ENCODE measurements around the gene OCA2. TPM values are rescaled to one million over a fixed set of nuclear protein-coding genes. Genes with fewer than 3 reads are reported as not detected.

OCA2 gene
- total and polyA plus RNA-seq, 2 of the 4 experiments (the other 2 are of a cell fraction) = under 0.01 to 0.03 TPM

- no peaks in the 10 kb centered on the region for H3K36me3 ChIP-seq (ENCODE audit: control insufficient read depth, insufficient read depth, low read length)
- H4K91ac ChIP-seq (ENCODE audit: insufficient read depth, low read depth, low read length) = no peak overlapping the region
- H3K14ac ChIP-seq (replicated peaks; ENCODE audit: low read depth, low read length) = no peak overlapping the region
- TF ChIP-seq MAFK (IDR thresholded peaks at IDR 0.05; ENCODE audit: low read depth, low read length) (no peak), RCOR1 (IDR thresholded peaks at IDR 0.05; ENCODE audit: insufficient replicate concordance, low read length) (no peak), SMC3 (IDR thresholded peaks at IDR 0.05; ENCODE audit: low read depth, low read length) (no peak), POLR2A (IDR thresholded peaks at IDR 0.05; ENCODE audit: low read depth, low read length) (no peak), NFE2L2 (IDR thresholded peaks at IDR 0.05; ENCODE audit: low read depth, low read length) (no peak), CEBPB (IDR thresholded peaks at IDR 0.05; ENCODE audit: low read depth, low read length) (no peak)
- POLR2A ChIA-PET (ENCODE audit: unreplicated experiment) = no interaction called here
- CTCF ChIA-PET = no interaction called here
- 60% methylated on average over 1 of the region's 8 CpGs; no CpG with 5 or more reads in 1 of the 2 experiments for WGBS, 2 experiments (ENCODE audit: extremely low coverage in 2 of 2, insufficient read length in 1 of 2)
- no peak overlapping the region for H2AFZ ChIP-seq (replicated peaks; ENCODE audit: low read length, poor library complexity)
- no peaks in the 10 kb centered on the region for H3K9me1 ChIP-seq (ENCODE audit: insufficient read depth, low read length)
- no peaks in the 10 kb centered on the region for H3K79me1 ChIP-seq (ENCODE audit: low read depth in 1 of 2, low read length in 2 of 2)
- no peak overlapping the region for H3K4ac ChIP-seq (ENCODE audit: low read depth, low read length)
- no peak overlapping the region for H2BK20ac ChIP-seq (ENCODE audit: low read depth, low read length)
- no peak overlapping the region for H4K5ac ChIP-seq (ENCODE audit: low read depth, low read length)
- no peak overlapping the region for H2AK9ac ChIP-seq (replicated peaks; ENCODE audit: low read depth, low read length, poor library complexity)
- no peak overlapping the region for H3K9ac ChIP-seq (ENCODE audit: low read depth, low read length)
- H3K4me2 ChIP-seq (ENCODE audit: low read depth, low read length) = no peak overlapping the region
- no peak overlapping the region for H2AK5ac ChIP-seq (ENCODE audit: low read depth, low read length)
- DNase-seq (no peak), ATAC-seq (ENCODE audit: low read depth) (no peak)
- dilution Hi-C loops (cut with HindIII; ENCODE audit: low sequenced_read_pairs, unreplicated experiment) = no loop called here
- H3K18ac ChIP-seq (ENCODE audit: low read depth, low read length) = no peak overlapping the region
- no peaks in the 10 kb centered on the region for H3K9me3 ChIP-seq (ENCODE audit: control insufficient read depth, insufficient read depth, low read length)
- H3K56ac ChIP-seq (ENCODE audit: extremely low read depth, insufficient read depth, low read length) = no peak overlapping the region
- no peak overlapping the region for H3K27ac ChIP-seq (ENCODE audit: insufficient read depth, low read length)
- intact Hi-C loops (cut with micrococcal nuclease) = no loop called here
- H3K23ac ChIP-seq (ENCODE audit: low read depth, low read length) = no peak overlapping the region
- in situ Hi-C loops (cut with MboI; ENCODE audit: low sequenced_read_pairs) = no loop called here
- H3K4me3 ChIP-seq (ENCODE audit: insufficient read depth, low read depth, low read length) = no peak overlapping the region
- no peaks in the 10 kb centered on the region for H3K27me3 ChIP-seq (ENCODE audit: control insufficient read depth, insufficient read depth, low read length)
- H4K20me1 ChIP-seq (ENCODE audit: insufficient read depth, low read length) = no peaks in the 10 kb centered on the region
- H3K4me1 ChIP-seq (ENCODE audit: control insufficient read depth, insufficient read depth, low read length) = no peaks in the 10 kb centered on the region
- no peak overlapping the region for H2BK120ac ChIP-seq (ENCODE audit: low read depth, low read length)
- no peak overlapping the region for H2BK15ac ChIP-seq (ENCODE audit: low read depth, low read length)
- BruUV-seq (replicated peaks) = no TSS peak
- H4K8ac ChIP-seq (ENCODE audit: low read depth in 2 of 2, low read length in 2 of 2) = no peak overlapping the region
- no peak overlapping the region for H2BK5ac ChIP-seq (ENCODE audit: low read depth, low read length, poor library complexity, severe bottlenecking)
Measured at GRCh38 chr15:28080386-28080785, 18.7 kb downstream of the OCA2 start.

Measured in IMR-90 (cell line).